GM19455 (cell line): ENCODE measurements around the gene VSTM2B.

Experiments used
- ATAC-seq: cut with Tn5 transposase; IDR thresholded peaks from one replicate; pipeline ENCODE4 v1.9.1; 2021; ENCODE audit not compliant: unreplicated experiment

VSTM2B gene

GRCh38 chr19:29563486-29564101 lies 37.8 kb downstream of the VSTM2B start:
- ATAC-seq: no peak

GRCh38 chr19:29564574-29565005 lies 38.8 kb downstream of the VSTM2B start:
- ATAC-seq: no peak

- ATAC-seq: no peak
Observed at GRCh38 chr19:29565171-29565570, 39.4 kb downstream of the VSTM2B start.

GRCh38 chr19:29566496-29567054 lies 40.8 kb downstream of the VSTM2B start:
- ATAC-seq: no peak

GRCh38 chr19:29567366-29567915 lies 41.6 kb downstream of the VSTM2B start:
- ATAC-seq: no peak

GRCh38 chr19:29568036-29569025 lies 42.5 kb downstream of the VSTM2B start:
- ATAC-seq: no peak

- ATAC-seq: no peak
Observed at GRCh38 chr19:29569038-29569911, 43.5 kb downstream of the VSTM2B start.

- no peak for ATAC-seq
Observed at GRCh38 chr19:29571181-29571580, 45.4 kb downstream of the VSTM2B start.

GRCh38 chr19:29573486-29573885 lies 47.7 kb downstream of the VSTM2B start:
- no peak for ATAC-seq

- no peak for ATAC-seq
Observed at GRCh38 chr19:29574510-29574909, 48.7 kb downstream of the VSTM2B start.

GRCh38 chr19:29576046-29576606 lies 50.3 kb downstream of the VSTM2B start:
- ATAC-seq: no peak

- no peak for ATAC-seq
Observed at GRCh38 chr19:29576761-29577648, 51.2 kb downstream of the VSTM2B start.

GRCh38 chr19:29577649-29577963 lies 51.8 kb downstream of the VSTM2B start:
- ATAC-seq: no peak

GRCh38 chr19:29578349-29578748 lies 52.6 kb downstream of the VSTM2B start:
- ATAC-seq: no peak

- ATAC-seq: no peak
Observed at GRCh38 chr19:29579308-29579910, 53.6 kb downstream of the VSTM2B start.

GRCh38 chr19:29581398-29581797 lies 55.6 kb downstream of the VSTM2B start:
- ATAC-seq: no peak

- no peak for ATAC-seq
Observed at GRCh38 chr19:29583196-29583999, 57.6 kb downstream of the VSTM2B start.

- no peak for ATAC-seq
Observed at GRCh38 chr19:29586401-29586800, 60.6 kb downstream of the VSTM2B start.
